GM18870 (cell line): ENCODE results near the gene TXLNA.
"Not testable (repeated sequence)": the region's sequence is repeated elsewhere in the genome, so short reads cannot be mapped to it uniquely, and the experiment has no call there.

ENCODE experiments used
- ATAC-seq: cut with Tn5 transposase; IDR thresholded peaks from one replicate; pipeline ENCODE4 v1.9.1; 2021; ENCODE audit warnings: moderate library complexity; ENCODE audit not compliant: unreplicated experiment

The TXLNA gene

GRCh38 chr1:32179443-32180185 is at the start of gene TXLNA:
Gene TXLNA (plus strand): TSS chr1:32179675. CDS start chr1:32180346, 671 bp downstream.
- peak; percentile 61 for ATAC-seq

DNA sequence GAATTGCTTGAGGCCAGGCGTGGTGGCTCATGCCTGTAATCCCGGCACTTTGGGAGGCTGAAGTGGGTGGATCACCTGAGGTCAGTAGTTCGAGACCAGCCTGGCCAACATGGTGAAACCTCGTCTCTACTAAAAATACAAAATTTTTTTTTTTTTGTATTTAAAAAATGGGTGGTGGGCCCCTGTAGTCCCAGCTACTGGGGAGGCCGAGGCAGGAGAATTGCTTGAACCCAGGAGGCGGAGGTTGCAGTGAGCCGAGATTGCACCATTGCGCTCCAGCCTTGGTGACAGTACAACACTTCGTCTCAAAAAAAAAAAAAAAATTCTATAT is 45.6 kb upstream of the TXLNA start:
- not testable (repeated sequence) for ATAC-seq

- no peak for ATAC-seq
These were observed 42.4 kb upstream of the TXLNA start for GRCh38 chr1:32137111-32137510.

- no peak for ATAC-seq
These were observed 40.5 kb upstream of the TXLNA start for GRCh38 chr1:32138965-32139364.

DNA sequence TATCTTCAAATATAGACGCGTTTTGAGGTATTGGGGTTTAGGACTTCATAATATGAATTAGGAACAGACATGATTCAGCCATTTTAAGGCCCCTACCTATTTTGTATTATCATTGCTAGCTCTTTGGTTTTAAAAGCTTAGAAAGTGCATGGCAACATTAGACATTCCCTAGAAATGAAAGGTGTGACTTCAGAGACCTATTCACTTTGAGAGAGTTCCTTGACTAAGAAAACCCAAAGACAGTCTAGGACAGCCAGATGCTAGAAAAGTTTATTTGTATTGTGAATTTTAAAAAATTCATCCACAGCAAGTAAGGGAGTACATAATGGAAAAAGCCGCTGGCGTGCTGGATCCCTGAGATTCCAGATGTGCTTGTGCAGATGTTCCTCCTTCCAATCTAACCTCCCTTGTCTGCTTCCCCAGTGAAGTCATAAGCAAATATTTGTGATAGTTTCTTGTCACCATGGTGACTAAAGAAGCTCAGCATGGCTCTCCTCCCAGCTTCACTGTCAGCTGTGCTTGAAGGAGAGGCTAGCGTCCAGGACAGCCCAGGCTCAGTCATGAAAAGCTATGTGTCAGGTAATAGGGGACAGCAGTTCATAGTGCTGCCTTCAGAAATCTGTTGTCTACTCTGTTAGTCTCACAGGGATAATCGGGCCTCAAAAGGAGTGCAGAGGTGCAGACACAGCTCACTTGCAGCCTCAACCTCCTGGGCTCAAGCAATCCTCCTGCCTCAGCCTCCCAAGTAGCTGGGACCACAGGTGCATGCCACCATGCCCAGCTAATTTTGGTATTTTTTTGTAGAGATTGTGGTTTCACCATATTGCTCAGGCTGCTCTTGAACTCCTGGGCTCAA is 36.8 kb upstream of the TXLNA start:
- ATAC-seq = no peak

- ATAC-seq = not testable (repeated sequence)
These were observed 36.2 kb upstream of the TXLNA start for GRCh38 chr1:32143302-32143695.

DNA sequence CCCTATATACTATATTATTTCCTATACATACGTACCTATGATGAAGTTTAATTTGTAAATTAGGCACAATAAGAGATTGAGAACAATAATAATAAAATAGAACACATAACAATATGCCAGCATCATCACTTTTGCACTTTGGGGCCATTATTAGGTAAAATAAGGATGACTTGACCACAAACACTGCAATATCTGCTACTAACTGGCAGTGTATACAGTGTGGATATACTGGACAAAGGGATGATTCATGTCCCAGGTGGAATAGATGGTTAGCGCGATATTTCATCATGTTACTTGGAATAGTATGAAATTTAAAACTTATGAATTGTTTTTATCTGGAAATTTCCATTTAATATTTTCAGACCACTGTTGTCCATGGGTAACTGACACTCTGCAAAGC is 35.4 kb upstream of the TXLNA start:
- ATAC-seq = no peak

GRCh38 chr1:32147799-32148198 is 31.7 kb upstream of the TXLNA start:
- ATAC-seq = not testable (repeated sequence)

DNA sequence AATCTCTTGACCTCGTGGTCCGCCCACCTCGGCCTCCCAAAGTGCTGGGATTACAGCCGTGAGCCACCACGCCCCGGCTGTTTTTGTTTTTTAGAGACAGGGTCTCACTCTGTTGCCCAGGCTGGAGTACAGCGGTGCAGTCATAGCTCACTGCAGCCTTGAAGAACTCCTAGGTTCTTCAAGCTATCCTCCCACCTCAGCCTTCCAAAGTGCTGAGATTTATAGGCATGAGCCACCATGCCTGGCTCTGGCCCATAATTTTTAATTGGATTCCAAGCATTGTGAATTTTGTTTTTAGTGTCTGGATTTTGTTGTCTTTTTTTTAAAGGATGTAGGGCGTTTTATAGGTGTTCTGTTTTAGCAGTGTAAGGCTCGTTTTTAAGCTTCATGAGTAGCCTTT is 28.6 kb upstream of the TXLNA start:
- ATAC-seq = no peak

DNA sequence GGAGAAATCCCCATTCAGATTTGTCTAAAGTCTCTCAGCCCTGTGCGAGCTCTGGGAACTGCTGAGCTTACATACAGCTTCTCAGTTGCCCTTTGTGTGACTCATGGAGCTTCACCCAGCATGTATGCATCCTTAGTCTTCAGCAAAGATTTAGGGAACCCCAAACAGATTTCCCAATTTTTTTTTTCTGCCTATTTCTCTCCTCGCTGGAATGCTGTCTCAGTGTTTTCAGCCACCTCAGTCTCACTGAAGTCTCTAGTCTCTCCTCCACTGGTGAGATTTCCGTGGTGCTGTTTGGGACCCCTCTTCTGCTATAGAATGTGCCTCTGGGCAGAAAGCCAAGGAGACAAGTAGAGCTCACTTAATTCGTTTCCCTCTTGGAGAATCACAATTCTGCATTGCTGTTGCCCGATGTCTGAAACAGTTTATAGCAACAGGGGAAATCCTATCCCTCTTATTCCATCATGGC is 28.1 kb upstream of the TXLNA start:
- ATAC-seq = no peak

DNA sequence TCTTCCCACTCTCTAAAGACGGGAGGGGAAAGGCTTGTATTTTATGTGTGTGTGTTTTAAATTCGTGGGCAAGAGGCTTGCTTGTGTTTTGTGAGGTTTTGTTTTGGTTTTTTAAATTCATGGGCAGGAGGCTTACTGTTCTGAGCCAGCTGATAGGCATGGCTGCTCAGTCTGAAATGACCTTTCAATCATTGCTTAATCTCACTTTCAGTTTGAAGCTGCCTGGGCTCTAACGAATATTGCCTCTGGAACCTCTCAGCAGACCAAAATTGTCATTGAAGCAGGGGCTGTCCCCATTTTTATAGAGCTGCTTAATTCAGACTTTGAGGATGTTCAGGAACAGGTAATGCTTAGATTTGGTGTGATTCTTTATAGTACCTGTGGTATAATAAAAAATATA is 20.3 kb upstream of the TXLNA start:
- no peak for ATAC-seq

GRCh38 chr1:32163405-32163804 is 16.1 kb upstream of the TXLNA start:
- ATAC-seq = no peak

DNA sequence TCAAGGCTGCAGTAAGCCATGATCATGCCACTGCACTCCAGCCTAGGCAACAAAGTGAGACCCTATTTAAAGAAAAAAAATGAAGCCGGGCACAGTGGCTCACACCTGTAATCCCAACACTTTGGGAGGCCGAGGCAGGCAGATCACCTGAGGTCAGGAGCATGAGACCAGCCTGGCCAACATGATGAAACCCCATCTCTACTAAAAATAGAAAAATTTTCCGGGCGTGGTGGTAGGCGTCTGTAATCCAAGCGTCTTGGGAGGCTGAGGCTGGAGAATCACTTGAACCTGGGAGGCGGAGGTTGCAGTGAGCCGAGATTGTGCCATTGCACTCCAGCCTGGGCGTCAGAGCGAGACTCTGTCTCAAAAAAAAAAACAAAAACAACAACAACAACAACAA is 13.8 kb upstream of the TXLNA start:
- ATAC-seq = not testable (repeated sequence)

- no peak for ATAC-seq
These were observed 8.5 kb upstream of the TXLNA start for GRCh38 chr1:32170991-32171390.

DNA sequence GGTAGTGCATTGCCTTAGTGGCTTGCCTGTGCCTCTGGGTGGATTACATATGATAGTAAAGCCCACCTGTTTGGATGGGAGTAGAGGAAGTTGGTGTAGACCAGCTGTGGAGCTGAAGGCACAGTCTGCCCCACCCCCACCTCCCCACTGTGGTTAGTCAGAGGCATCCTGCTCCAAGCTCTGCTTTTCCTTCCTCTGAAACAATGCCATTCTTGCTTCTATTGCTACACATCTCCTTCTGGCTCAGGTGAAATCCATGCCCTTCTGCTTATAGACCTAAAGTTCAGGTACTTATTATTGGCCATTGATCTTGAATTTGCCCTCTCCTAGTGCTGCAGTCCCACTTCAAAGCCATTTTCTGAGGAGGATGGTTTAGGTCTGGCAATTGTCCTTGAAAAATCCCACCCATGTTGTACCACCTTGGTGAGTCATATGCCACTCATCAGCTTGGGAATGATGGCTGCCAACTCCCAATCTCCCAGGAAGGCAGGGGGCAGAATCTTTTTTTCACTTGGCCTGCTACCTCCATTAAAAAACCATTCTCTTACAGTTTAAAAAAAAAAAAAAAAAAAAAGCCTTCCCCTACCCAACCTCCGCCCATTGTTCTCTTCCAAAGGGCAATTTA is 6.7 kb upstream of the TXLNA start:
- no peak for ATAC-seq

DNA sequence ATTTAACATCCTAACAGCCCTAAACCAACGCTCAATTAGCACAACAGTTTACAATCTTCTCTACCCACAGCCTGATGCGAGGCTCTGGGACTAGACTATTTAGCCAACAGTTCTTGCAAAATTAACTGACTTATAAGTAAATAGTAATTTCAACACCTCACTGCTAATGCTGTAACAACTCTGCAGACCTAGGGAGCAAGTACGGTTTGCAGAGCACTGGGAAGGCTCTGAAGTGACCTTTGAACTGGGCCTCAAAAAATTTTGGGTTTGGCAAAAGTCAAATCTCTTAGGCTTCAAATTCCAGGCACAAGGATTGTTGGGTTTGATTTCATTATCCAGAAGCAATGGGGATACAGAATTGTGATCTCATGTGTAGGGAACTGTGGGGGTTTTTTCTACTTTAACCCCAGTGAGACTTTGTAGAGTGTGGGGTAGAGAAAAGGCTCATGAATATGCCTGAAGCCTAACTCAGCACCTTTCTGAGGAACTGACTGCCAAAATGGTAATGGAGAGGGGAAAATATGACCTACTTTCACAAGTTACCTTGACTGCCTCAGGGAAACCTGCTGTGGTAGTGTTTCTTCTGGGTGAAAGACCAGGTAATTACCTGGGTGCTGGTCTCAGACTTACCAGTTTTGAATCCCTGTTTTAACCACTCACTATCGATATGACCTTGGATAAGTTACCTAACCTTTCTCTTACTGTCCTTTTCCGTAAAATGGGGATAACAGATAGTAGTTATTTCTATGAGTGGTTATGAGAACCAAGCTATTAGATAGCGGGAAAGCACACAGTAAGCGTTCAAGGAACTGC is 889 bp upstream of the TXLNA start:
- no peak for ATAC-seq

GRCh38 chr1:32179193-32179442 is 357 bp upstream of the TXLNA start:
- ATAC-seq = no peak

DNA sequence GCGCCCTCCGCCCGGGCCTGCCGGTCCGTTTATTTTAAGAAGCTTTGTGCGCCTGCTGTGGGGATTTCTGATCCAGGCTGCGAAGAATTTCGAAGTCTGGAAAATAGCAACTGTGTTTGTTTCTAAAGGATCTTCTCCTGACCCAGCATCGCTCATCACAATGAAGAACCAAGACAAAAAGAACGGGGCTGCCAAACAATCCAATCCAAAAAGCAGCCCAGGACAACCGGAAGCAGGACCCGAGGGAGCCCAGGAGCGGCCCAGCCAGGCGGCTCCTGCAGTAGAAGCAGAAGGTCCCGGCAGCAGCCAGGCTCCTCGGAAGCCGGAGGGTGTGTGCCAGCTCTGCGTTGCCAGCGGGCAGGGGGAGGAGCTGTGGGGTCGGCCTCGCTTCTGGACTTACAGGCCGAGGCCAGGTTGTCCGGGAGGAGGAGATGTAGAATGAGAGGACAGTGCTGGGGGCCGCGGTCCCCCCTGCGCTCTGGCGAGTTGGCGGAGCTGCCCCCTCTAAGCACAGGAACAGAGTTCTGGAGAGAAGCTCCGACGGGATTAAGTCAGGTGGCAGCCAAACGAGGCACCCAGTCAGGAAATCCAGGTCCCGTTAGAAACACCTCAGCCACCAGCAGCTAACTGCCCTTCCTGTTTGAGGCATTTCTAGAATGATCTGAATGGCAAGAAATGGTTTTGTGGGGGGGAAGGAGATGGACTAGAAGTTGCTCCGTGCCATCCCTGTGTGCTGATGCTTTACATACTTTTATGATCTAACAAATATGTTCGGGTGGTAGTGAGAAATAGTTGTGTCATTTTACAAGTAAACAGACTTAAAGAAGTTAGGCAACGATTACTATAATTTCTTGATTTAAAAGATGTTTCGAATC is 948 bp downstream of the TXLNA start:
- ATAC-seq = no peak

DNA sequence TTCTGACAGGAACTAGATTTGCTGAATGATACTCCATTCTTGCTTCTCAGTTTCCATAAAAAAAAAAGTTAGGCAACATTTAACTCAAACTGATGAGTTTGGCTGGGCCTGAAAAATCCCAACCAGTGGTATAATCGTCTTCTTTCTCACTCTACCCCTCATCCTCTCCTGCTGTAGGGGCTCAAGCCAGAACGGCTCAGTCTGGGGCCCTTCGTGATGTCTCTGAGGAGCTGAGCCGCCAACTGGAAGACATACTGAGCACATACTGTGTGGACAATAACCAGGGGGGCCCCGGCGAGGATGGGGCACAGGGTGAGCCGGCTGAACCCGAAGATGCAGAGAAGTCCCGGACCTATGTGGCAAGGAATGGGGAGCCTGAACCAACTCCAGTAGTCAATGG is 1.6 kb downstream of the TXLNA start:
- ATAC-seq = no peak

- ATAC-seq = no peak
These were observed 2.1 kb downstream of the TXLNA start for GRCh38 chr1:32181563-32181962.
